Glutamatergic neuron (in vitro differentiated cells): Measurements from ENCODE around the gene BEST1. TPM values are rescaled to one million over a fixed set of nuclear protein-coding genes. Genes with fewer than 3 reads are reported as not detected.

Experiments
- DNase-seq: peaks from one replicate; pipeline ENCODE4 v3.0.0; 2022
- H3K27ac Mint-ChIP-seq: one replicate; pipeline ENCODE4 v1.8.0; 2020; ENCODE audit warnings: mild to moderate bottlenecking, mixed read lengths, inconsistent platforms; ENCODE audit not compliant: unreplicated experiment
- H3K27me3 Mint-ChIP-seq: one replicate; pipeline ENCODE4 v1.8.0; 2020; ENCODE audit warnings: mild to moderate bottlenecking, moderate library complexity, mixed read lengths, inconsistent platforms; ENCODE audit not compliant: unreplicated experiment
- H3K36me3 Mint-ChIP-seq: one replicate; pipeline ENCODE4 v1.8.0; 2020; ENCODE audit warnings: mild to moderate bottlenecking, mixed read lengths, inconsistent platforms; ENCODE audit not compliant: unreplicated experiment
- H3K4me1 Mint-ChIP-seq: one replicate; pipeline ENCODE4 v1.8.0; 2020; ENCODE audit warnings: mild to moderate bottlenecking, low read depth, mixed read lengths, inconsistent platforms; ENCODE audit not compliant: unreplicated experiment
- H3K4me3 Mint-ChIP-seq: one replicate; pipeline ENCODE4 v1.8.0; 2020; ENCODE audit warnings: mild to moderate bottlenecking, mixed read lengths, inconsistent platforms; ENCODE audit not compliant: unreplicated experiment
- H3K9me3 Mint-ChIP-seq: one replicate; pipeline ENCODE4 v1.8.0; 2020; ENCODE audit warnings: mild to moderate bottlenecking, moderate library complexity, mixed read lengths, inconsistent platforms; ENCODE audit not compliant: unreplicated experiment
- CTCF ChIP-seq: fragments of 200-600 bp; sonication (generic); IDR thresholded peaks from one replicate; pipeline ENCODE4 v1.5.0; 2021; ENCODE audit not compliant: partially characterized antibody, unreplicated experiment
- total RNA-seq: library from RNA; stranded (reverse); fragmentation: NEBNext Ultra II Directional; extraction: Animal tissue kit (Norgen Biotek cat#: 25700); gene quantifications from one replicate; pipeline ENCODE4 v1.2.1, GENCODE V29; 2021; ENCODE audit not compliant: unreplicated experiment

Gene BEST1
- total RNA-seq, 1 donor from 2014 or later = 4.6 TPM

GRCh38 chr11:61947486-61948210, 2.5 kb upstream of the BEST1 start:
- Mint-ChIP-seq H3K4me3 (no peak overlapping the region), H3K36me3 (no peaks in the 10 kb centered on the region), H3K4me1 (peaks cover 16% of the 10 kb centered on the region), H3K27ac (peak overlapping the region; percentile 43), H3K27me3 (peaks cover 6% of the 10 kb centered on the region), H3K9me3 (peaks cover 1% of the 10 kb centered on the region)
- peak; percentile 87 for DNase-seq
- peak; percentile 75 for TF ChIP-seq CTCF

- H3K4me1 Mint-ChIP-seq = peaks cover 16% of the 10 kb centered on the region
- H3K27me3 Mint-ChIP-seq = peaks cover 6% of the 10 kb centered on the region
- no peak for TF ChIP-seq CTCF
- peaks cover 1% of the 10 kb centered on the region for H3K9me3 Mint-ChIP-seq
- no peak for DNase-seq
- H3K4me3 Mint-ChIP-seq = no peak overlapping the region
- H3K36me3 Mint-ChIP-seq = no peaks in the 10 kb centered on the region
- H3K27ac Mint-ChIP-seq = peak overlapping the region; percentile 95
These were observed 1.6 kb upstream of the BEST1 start for GRCh38 chr11:61948505-61948904.

GRCh38 chr11:61949169-61950034, 749 bp upstream of the BEST1 start:
- peaks cover 6% of the 10 kb centered on the region for H3K27me3 Mint-ChIP-seq
- peaks cover 1% of the 10 kb centered on the region for H3K9me3 Mint-ChIP-seq
- no peak for TF ChIP-seq CTCF
- peak; percentile 79 for DNase-seq
- H3K36me3 Mint-ChIP-seq = no peaks in the 10 kb centered on the region
- peak overlapping the region; percentile 56 for H3K4me3 Mint-ChIP-seq
- H3K27ac Mint-ChIP-seq = peak overlapping the region; percentile 95
- peaks cover 16% of the 10 kb centered on the region for H3K4me1 Mint-ChIP-seq

- Mint-ChIP-seq H3K9me3 (peaks cover 3% of the 10 kb centered on the region), H3K36me3 (no peaks in the 10 kb centered on the region), H3K27me3 (peaks cover 13% of the 10 kb centered on the region), H3K4me3 (no peak overlapping the region), H3K4me1 (peaks cover 16% of the 10 kb centered on the region), H3K27ac (no peak overlapping the region)
- no peak for DNase-seq
- no peak for TF ChIP-seq CTCF
These were observed 1.5 kb downstream of the BEST1 start for GRCh38 chr11:61951484-61952135.
